ENCODE data around the gene ANKRD31.

The ANKRD31 gene

DNA sequence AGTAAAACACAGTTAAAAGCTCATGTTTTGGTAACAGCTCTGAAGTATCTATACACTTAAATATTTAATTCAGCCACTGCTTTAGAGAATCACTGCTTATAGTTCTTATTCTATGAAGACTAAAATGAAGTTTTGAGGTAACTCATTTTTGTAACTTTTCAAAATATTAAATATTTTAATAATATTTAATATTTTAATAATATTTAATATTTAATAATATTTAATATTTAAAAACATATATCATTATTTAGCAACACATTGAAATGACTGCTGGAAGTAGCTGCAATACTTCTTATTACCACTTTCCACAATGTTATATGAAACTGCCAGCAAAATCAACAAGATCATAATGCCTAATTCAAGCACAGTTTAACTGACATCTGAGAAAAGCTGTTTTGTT is 165.6 kb downstream of the ANKRD31 start:
- no peak for TF ChIP-seq EZH2phosphoT487 (IDR thresholded peaks at IDR 0.05; ENCODE audit: borderline replicate concordance, low read length)
- TF ChIP-seq, protein P1, sequence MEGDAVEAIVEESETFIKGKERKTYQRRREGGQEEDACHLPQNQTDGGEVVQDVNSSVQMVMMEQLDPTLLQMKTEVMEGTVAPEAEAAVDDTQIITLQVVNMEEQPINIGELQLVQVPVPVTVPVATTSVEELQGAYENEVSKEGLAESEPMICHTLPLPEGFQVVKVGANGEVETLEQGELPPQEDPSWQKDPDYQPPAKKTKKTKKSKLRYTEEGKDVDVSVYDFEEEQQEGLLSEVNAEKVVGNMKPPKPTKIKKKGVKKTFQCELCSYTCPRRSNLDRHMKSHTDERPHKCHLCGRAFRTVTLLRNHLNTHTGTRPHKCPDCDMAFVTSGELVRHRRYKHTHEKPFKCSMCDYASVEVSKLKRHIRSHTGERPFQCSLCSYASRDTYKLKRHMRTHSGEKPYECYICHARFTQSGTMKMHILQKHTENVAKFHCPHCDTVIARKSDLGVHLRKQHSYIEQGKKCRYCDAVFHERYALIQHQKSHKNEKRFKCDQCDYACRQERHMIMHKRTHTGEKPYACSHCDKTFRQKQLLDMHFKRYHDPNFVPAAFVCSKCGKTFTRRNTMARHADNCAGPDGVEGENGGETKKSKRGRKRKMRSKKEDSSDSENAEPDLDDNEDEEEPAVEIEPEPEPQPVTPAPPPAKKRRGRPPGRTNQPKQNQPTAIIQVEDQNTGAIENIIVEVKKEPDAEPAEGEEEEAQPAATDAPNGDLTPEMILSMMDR (IDR thresholded peaks at IDR 0.05; ENCODE audit: low read depth, low read length, poor library complexity, severe bottlenecking): no peak
- no peaks in the 10 kb centered on the region for H4K20me1 ChIP-seq (ENCODE audit: control insufficient read depth, insufficient read depth, low read depth, low read length)
- H3K9me2 ChIP-seq (replicated peaks; ENCODE audit: control insufficient read depth, low read length): no peaks in the 10 kb centered on the region
- H3K4me3 ChIP-seq (ENCODE audit: low read length): no peak overlapping the region
- H3K36me3 ChIP-seq (ENCODE audit: control insufficient read depth, low read length): no peaks in the 10 kb centered on the region
- no peaks in the 10 kb centered on the region for H3F3A ChIP-seq (ENCODE audit: control insufficient read depth, insufficient read depth)
- H3K4me1 ChIP-seq (ENCODE audit: control insufficient read depth, low read length): no peaks in the 10 kb centered on the region
- H3K27ac ChIP-seq (ENCODE audit: low read depth, low read length): no peak overlapping the region
- H3K9me3 ChIP-seq (ENCODE audit: control insufficient read depth, insufficient read depth, low read length): no peaks in the 10 kb centered on the region
- no peak overlapping the region for H3K4me2 ChIP-seq (ENCODE audit: low read length)
- H3K27me3 ChIP-seq (ENCODE audit: control insufficient read depth, low read length): peaks cover under 1% of the 10 kb centered on the region; the same call in 1 of the 2 replicates
- H3K79me2 ChIP-seq (ENCODE audit: control insufficient read depth, low read length): no peaks in the 10 kb centered on the region

DNA sequence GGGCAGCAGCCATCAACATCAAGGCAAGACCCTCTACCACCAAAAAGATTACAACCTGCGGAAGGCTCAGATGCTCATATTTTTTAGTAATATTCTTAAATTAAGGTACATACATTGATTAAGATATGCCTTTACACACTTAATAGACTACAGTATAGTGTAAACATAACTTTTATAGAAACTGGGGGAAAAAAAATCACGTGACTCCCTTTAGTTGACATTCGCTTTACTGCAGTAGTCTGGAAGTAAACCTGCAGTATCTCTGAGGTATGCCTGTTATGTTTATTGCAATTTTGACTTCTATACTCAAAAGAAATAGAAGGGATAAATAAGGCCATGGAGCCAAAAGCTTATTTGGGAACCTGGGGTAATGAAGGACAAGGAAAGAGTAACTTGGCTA is 169.2 kb downstream of the ANKRD31 start:
- TF ChIP-seq EZH2phosphoT487 (IDR thresholded peaks at IDR 0.05; ENCODE audit: borderline replicate concordance, low read length): no peak
- TF ChIP-seq, protein P1 (IDR thresholded peaks at IDR 0.05; ENCODE audit: low read depth, low read length, poor library complexity, severe bottlenecking): no peak
- Histone ChIP-seq H3K4me1 (ENCODE audit: control insufficient read depth, low read length) (no peaks in the 10 kb centered on the region), H3K4me3 (ENCODE audit: low read length) (no peak overlapping the region), H3K27me3 (ENCODE audit: control insufficient read depth, low read length) (peaks cover 3% of the 10 kb centered on the region; the same call in 1 of the 2 replicates), H3K79me2 (ENCODE audit: control insufficient read depth, low read length) (no peaks in the 10 kb centered on the region), H3K4me2 (ENCODE audit: low read length) (no peak overlapping the region), H3K9me3 (ENCODE audit: control insufficient read depth, insufficient read depth, low read length) (no peaks in the 10 kb centered on the region), H3K36me3 (ENCODE audit: control insufficient read depth, low read length) (no peaks in the 10 kb centered on the region), H3K27ac (ENCODE audit: low read depth, low read length) (no peak overlapping the region), H4K20me1 (ENCODE audit: control insufficient read depth, insufficient read depth, low read depth, low read length) (no peaks in the 10 kb centered on the region), H3K9me2 (replicated peaks; ENCODE audit: control insufficient read depth, low read length) (no peaks in the 10 kb centered on the region), H3F3A (ENCODE audit: control insufficient read depth, insufficient read depth) (no peaks in the 10 kb centered on the region)

GRCh38 chr5:75062925-75063531 is 173.7 kb downstream of the ANKRD31 start:
- no peaks in the 10 kb centered on the region for H3F3A ChIP-seq (ENCODE audit: control insufficient read depth, insufficient read depth)
- H3K36me3 ChIP-seq (ENCODE audit: control insufficient read depth, low read length): no peaks in the 10 kb centered on the region
- H3K9me3 ChIP-seq (ENCODE audit: control insufficient read depth, insufficient read depth, low read length): no peaks in the 10 kb centered on the region
- no peaks in the 10 kb centered on the region for H3K79me2 ChIP-seq (ENCODE audit: control insufficient read depth, low read length)
- no peak overlapping the region for H3K4me3 ChIP-seq (ENCODE audit: low read length)
- H3K4me2 ChIP-seq (ENCODE audit: low read length): no peak overlapping the region
- no peak overlapping the region for H3K27ac ChIP-seq (ENCODE audit: low read depth, low read length)
- H3K9me2 ChIP-seq (replicated peaks; ENCODE audit: control insufficient read depth, low read length): no peaks in the 10 kb centered on the region
- H3K27me3 ChIP-seq (ENCODE audit: control insufficient read depth, low read length): peaks cover 3% of the 10 kb centered on the region; the same call in 1 of the 2 replicates
- H4K20me1 ChIP-seq (ENCODE audit: control insufficient read depth, insufficient read depth, low read depth, low read length): no peaks in the 10 kb centered on the region
- H3K4me1 ChIP-seq (ENCODE audit: control insufficient read depth, low read length): no peaks in the 10 kb centered on the region
- TF ChIP-seq EZH2phosphoT487 (IDR thresholded peaks at IDR 0.05; ENCODE audit: borderline replicate concordance, low read length): no peak
- TF ChIP-seq, protein P1 (IDR thresholded peaks at IDR 0.05; ENCODE audit: low read depth, low read length, poor library complexity, severe bottlenecking): no peak
